Effector memory CD8-positive, alpha-beta T cell (primary cell): Measurements from ENCODE around the gene SH2D6.
"Not testable (repeated sequence)": the region's sequence is repeated elsewhere in the genome, so short reads cannot be mapped to it uniquely, and the experiment has no call there.

ENCODE experiments used
- ATAC-seq: fragments of 150-1000 bp; cut with Tn5 transposase; replicated peaks from 2 replicates; pipeline ENCODE4 v1.10.0; 2021; ENCODE audit warnings: mild to moderate bottlenecking, moderate library complexity
- DNase-seq, 3 experiments: peaks; one replicate each; pipeline ENCODE4 v3.0.0; 2021
- H3K27ac Mint-ChIP-seq, 2 donors: one replicate each; pipeline ENCODE4 v1.8.0; 2022; ENCODE audit warnings: mild to moderate bottlenecking in 2 of 2, mixed read lengths in 2 of 2, moderate library complexity in 2 of 2
- H3K27me3 Mint-ChIP-seq, 2 donors: one replicate each; pipeline ENCODE4 v1.8.0; 2022; ENCODE audit warnings: mixed read lengths in 2 of 2
- H3K36me3 Mint-ChIP-seq: one replicate; pipeline ENCODE4 v1.8.0; 2022; ENCODE audit warnings: mild to moderate bottlenecking, moderate library complexity, mixed read lengths; ENCODE audit not compliant: insufficient read depth
- H3K4me1 Mint-ChIP-seq, 2 donors: one replicate each; pipeline ENCODE4 v1.8.0; 2022; ENCODE audit warnings: low read depth in 2 of 2, mixed read lengths in 2 of 2
- H3K4me3 Mint-ChIP-seq, 2 donors: one replicate each; pipeline ENCODE4 v1.8.0; 2022; ENCODE audit warnings: mild to moderate bottlenecking in 2 of 2, mixed read lengths in 2 of 2, moderate library complexity in 2 of 2
- H3K9me3 Mint-ChIP-seq, 2 donors: one replicate each; pipeline ENCODE4 v1.8.0; 2022; ENCODE audit warnings: mixed read lengths in 2 of 2

Gene SH2D6

GRCh38 chr2:85434696-85435095 is 16.2 kb downstream of the SH2D6 start:
- Mint-ChIP-seq H3K9me3 (no peaks in the 10 kb centered on the region), H3K4me3 (no peak overlapping the region), H3K36me3 (peaks cover 3% of the 10 kb centered on the region), H3K27me3 (no peaks in the 10 kb centered on the region), H3K27ac (no peak overlapping the region), H3K4me1 (peaks cover 15 to 16% of the 10 kb centered on the region in 2 donors)
- ATAC-seq: no peak
- no peak for DNase-seq

DNA sequence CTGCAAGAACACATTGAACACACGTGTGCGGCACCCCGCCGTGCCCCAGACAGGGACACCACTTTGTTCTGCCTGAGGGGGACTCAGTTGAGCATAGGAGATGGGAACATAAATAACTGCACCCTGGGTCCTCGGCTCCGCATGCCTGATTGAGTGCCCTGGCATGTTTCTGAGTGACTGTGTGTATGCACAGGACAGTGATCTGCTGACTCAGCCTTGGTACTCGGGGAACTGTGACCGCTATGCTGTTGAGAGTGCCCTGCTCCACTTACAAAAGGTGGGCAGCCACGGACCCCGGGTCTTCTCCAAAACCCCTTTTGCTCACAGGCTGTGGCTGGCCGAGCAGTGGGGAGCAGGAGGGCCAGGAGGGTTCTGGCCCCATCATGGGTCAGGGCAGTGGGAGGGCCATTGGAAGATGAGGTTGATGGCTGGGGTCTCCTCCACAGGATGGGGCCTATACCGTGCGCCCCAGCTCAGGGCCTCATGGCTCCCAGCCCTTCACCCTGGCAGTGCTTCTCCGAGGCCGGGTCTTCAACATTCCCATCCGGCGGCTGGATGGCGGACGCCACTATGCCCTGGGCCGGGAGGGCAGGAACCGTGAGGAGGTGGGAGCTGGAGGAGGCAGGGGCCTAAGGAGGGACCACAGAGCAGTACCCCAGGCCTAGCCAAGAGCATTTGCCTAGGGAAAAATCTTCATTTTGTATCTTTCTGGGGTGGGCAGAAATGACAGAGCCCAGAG is 16.9 kb downstream of the SH2D6 start:
- H3K9me3 Mint-ChIP-seq: no peaks in the 10 kb centered on the region
- ATAC-seq (no peak), DNase-seq (no peak)
- H3K27ac Mint-ChIP-seq: peak overlapping the region in 1 of 2 donors; percentile 94
- no peak overlapping the region for H3K4me3 Mint-ChIP-seq
- H3K36me3 Mint-ChIP-seq: peaks cover 3% of the 10 kb centered on the region
- H3K27me3 Mint-ChIP-seq: no peaks in the 10 kb centered on the region
- peaks cover 15 to 16% of the 10 kb centered on the region in 2 donors for H3K4me1 Mint-ChIP-seq

GRCh38 chr2:85435981-85436835 is 17.7 kb downstream of the SH2D6 start:
- H3K4me3 Mint-ChIP-seq: peak overlapping the region in 1 of 2 donors; percentile 90
- peak overlapping the region; percentile 94 to 99 for H3K27ac Mint-ChIP-seq

GRCh38 chr2:85436836-85437487 is 18.4 kb downstream of the SH2D6 start:
- Mint-ChIP-seq H3K4me1 (peaks cover 15 to 16% of the 10 kb centered on the region in 2 donors), H3K9me3 (no peaks in the 10 kb centered on the region), H3K4me3 (peak overlapping the region; percentile 85 to 90), H3K27ac (peak overlapping the region; percentile 94 to 99), H3K27me3 (no peaks in the 10 kb centered on the region), H3K36me3 (peaks cover 3% of the 10 kb centered on the region)
- DNase-seq (no peak), ATAC-seq (no peak)

More at GRCh38 chr2:85435981-85436835, 17.7 kb downstream of the SH2D6 start:
- no peak for ATAC-seq
- no peaks in the 10 kb centered on the region for H3K27me3 Mint-ChIP-seq
- no peaks in the 10 kb centered on the region for H3K9me3 Mint-ChIP-seq
- peaks cover 15 to 16% of the 10 kb centered on the region in 2 donors for H3K4me1 Mint-ChIP-seq
- DNase-seq: no peak
- peaks cover 3% of the 10 kb centered on the region for H3K36me3 Mint-ChIP-seq

- peak; percentile 87 for ATAC-seq
- Mint-ChIP-seq H3K4me1 (peaks cover 15 to 16% of the 10 kb centered on the region in 2 donors), H3K27ac (peak overlapping the region; percentile 94 to 99), H3K4me3 (peak overlapping the region; percentile 85 to 90), H3K9me3 (no peaks in the 10 kb centered on the region), H3K27me3 (no peaks in the 10 kb centered on the region), H3K36me3 (peaks cover 3% of the 10 kb centered on the region)
- DNase-seq: peak; percentile 63 to 70 (median 69)
Measured at GRCh38 chr2:85437488-85438200, 19.1 kb downstream of the SH2D6 start.

DNA sequence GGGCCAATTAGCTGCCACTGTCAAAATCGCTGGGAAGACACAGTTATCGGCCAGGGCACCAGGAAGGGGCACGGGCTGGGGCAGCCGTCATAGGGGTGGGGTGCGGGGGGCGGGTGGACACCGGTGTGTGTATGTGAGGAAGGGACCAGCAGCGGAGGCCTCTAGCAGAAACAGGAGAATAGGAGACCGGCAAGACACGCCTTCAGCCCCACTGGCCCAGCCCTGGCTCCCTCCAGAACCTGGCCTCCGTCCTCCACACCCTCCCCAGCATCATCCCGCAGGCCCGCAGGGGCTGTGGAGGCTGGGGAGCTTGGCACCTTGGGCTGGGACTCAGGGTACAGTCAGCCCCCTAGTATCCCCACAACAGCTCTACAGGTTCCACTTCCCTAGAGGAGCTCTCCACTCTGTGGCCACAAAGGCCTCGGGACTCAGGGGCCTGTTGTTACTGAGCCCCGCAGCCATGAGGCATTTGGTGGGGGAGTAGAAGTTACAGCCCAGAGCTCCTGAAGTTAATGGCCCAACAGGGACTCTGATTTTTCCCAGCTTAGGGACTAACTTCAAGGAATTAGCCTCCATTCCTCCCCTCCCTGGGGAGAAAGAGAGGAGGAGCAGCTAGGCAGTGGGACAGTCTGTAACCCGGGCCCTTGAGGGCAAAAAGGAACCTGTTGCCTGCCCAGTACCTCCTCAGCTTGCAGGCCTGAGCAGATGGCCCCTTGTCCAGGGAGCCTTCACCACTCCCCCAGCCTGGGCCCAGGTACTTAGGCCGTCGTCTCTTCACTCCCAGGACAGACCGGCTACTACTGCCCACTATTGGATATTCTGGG is 19.9 kb downstream of the SH2D6 start:
- DNase-seq (no peak), ATAC-seq (no peak)

DNA sequence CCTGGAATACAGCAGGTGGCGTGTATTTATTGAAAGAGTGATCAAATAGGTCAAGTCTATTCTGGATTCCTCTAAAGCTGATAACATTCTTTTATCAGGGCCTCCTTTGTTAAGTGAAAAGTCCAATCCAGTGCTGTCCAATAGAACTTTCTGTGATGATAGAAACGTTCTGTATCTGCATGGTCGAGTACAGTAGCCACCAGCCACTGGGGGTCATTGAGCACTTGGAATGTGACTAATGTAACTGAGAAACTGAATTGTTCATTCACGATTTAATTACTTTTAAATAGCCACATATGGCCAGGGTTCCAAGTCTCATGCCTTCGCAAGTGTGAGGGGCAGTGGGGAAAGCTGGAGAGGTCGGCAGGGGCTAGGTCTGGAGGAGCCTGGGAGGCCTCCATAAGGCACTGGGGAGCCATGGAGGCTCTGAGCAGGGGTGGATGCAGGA is 20.5 kb downstream of the SH2D6 start:
- Mint-ChIP-seq H3K4me3 (peak overlapping the region in 1 of 2 donors; percentile 90), H3K9me3 (no peaks in the 10 kb centered on the region), H3K27me3 (no peaks in the 10 kb centered on the region), H3K27ac (peak overlapping the region in 1 of 2 donors; percentile 99), H3K4me1 (peaks cover 15 to 16% of the 10 kb centered on the region in 2 donors), H3K36me3 (peaks cover 3% of the 10 kb centered on the region)
- no peak for ATAC-seq
- DNase-seq: no peak

More for the DNA sequence above, 19.9 kb downstream of the SH2D6 start:
- peak overlapping the region; percentile 94 to 99 for H3K27ac Mint-ChIP-seq
- no peaks in the 10 kb centered on the region for H3K27me3 Mint-ChIP-seq
- no peaks in the 10 kb centered on the region for H3K9me3 Mint-ChIP-seq
- peaks cover 15 to 16% of the 10 kb centered on the region in 2 donors for H3K4me1 Mint-ChIP-seq
- peak overlapping the region; percentile 85 to 90 for H3K4me3 Mint-ChIP-seq
- peaks cover 3% of the 10 kb centered on the region for H3K36me3 Mint-ChIP-seq

DNA sequence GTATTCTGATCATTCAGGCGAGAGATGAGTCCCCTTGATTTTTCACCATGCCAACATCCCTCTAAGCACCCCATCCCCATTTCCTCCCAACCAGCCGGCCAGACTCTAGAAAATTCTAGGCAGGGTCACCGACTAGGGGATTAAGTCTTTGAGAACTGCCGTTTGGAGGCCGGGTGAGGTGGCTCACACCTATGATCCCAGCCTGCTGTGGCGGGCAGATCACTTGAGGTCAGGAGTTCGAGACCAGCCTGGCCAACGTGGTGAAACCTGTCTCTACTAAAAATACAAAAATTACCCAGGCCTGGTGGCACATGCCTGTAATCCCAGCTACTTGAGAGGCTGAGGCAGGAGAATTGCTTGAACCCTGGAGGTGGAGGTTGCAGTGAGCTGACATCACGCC is 21.1 kb downstream of the SH2D6 start:
- Mint-ChIP-seq H3K4me1 (peaks cover 15 to 16% of the 10 kb centered on the region in 2 donors), H3K27ac (peak overlapping the region in 1 of 2 donors; percentile 99), H3K4me3 (peak overlapping the region in 1 of 2 donors; percentile 12)
- not testable (repeated sequence) for H3K36me3 Mint-ChIP-seq, H3K9me3 Mint-ChIP-seq, H3K27me3 Mint-ChIP-seq, DNase-seq, ATAC-seq

DNA sequence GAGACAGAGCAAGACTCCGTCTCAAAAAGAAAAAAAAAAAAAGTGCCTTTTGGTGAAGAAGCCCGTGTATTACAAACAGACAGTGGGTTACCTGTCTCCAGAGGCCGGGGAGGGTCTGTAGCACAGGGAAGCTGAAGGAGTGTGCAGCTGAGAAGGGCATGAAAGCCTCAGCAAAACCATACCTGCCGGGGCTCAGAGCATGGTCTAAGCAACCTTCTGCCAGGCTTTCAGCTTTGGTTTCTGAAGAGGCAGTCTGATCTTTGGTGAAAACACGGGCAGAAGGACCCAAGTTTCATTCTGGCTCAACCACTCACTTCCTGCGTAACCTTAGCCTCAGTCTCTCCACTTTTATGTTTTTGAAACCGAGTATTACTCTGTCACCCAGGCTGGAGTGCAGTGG is 21.5 kb downstream of the SH2D6 start:
- H3K4me1 Mint-ChIP-seq: peaks cover 15 to 16% of the 10 kb centered on the region in 2 donors
- no peak for ATAC-seq
- peak overlapping the region in 1 of 2 donors; percentile 55 for H3K27ac Mint-ChIP-seq
- DNase-seq: no peak
- no peaks in the 10 kb centered on the region for H3K9me3 Mint-ChIP-seq
- peaks cover 3% of the 10 kb centered on the region for H3K36me3 Mint-ChIP-seq
- peak overlapping the region in 1 of 2 donors; percentile 12 for H3K4me3 Mint-ChIP-seq
- H3K27me3 Mint-ChIP-seq: no peaks in the 10 kb centered on the region

DNA sequence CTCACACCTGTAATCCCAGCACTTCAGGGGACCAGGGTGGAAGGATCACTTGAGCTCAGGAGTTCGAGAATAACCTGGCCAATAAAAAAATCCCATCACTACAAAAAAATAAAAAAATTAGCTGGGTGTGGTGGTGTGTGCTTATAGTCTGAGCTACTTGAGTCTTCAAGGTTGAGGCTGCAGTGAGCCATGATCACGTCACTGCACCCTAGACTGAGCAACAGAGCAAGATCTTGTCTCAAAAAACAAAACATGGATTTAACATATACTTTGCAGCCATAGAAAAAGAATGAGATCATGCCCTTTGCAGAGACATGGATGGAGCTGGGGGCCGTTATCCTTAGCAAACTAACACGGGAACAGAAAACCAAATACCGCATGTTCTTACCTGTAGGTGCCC is 22.2 kb downstream of the SH2D6 start:
- peaks cover 3% of the 10 kb centered on the region for H3K36me3 Mint-ChIP-seq
- H3K27ac Mint-ChIP-seq: no peak overlapping the region
- H3K4me3 Mint-ChIP-seq: no peak overlapping the region
- DNase-seq (no peak), ATAC-seq (no peak)
- no peaks in the 10 kb centered on the region for H3K27me3 Mint-ChIP-seq
- no peaks in the 10 kb centered on the region for H3K9me3 Mint-ChIP-seq
- H3K4me1 Mint-ChIP-seq: peaks cover 15 to 16% of the 10 kb centered on the region in 2 donors

GRCh38 chr2:85441864-85442263 is 23.4 kb downstream of the SH2D6 start:
- ATAC-seq (no peak), DNase-seq (no peak)
- H3K27me3 Mint-ChIP-seq: no peaks in the 10 kb centered on the region
- no peak overlapping the region for H3K4me3 Mint-ChIP-seq
- no peaks in the 10 kb centered on the region for H3K36me3 Mint-ChIP-seq
- H3K9me3 Mint-ChIP-seq: no peaks in the 10 kb centered on the region
- H3K27ac Mint-ChIP-seq: no peak overlapping the region
- H3K4me1 Mint-ChIP-seq: peaks cover 9 to 13% of the 10 kb centered on the region in 2 donors

DNA sequence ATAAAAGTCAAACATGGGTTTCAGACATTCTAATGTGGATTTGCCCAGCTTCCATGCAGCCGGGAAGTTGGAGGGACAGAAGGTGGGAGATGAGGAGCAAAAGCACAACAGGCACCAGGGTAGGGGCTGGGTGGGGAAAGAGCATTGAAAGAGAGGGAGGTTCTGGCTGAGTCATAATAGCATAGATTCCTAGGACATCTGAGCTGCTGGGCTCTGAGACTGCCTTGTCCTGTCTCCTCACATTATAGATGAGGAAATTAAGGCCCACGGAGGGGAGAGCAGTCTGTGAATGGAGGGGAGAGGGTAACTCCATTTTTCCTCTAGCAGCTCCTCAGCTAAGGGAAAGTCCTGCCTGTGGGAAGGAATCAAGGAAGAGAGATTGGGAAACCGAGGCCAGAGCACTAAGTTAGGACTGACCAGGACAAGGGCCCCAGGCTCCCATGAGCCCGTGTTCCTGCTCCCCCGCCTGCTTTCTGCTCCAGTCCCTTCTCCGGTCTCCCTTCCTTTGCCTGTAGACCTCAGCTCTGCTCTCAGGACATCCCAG is 26.2 kb downstream of the SH2D6 start:
- Mint-ChIP-seq H3K9me3 (no peaks in the 10 kb centered on the region), H3K36me3 (no peaks in the 10 kb centered on the region), H3K4me1 (peaks cover 0 to 2% of the 10 kb centered on the region in 2 donors), H3K27ac (no peak overlapping the region), H3K4me3 (no peak overlapping the region), H3K27me3 (no peaks in the 10 kb centered on the region)
- DNase-seq (no peak), ATAC-seq (no peak)
